Hepatocyte (in vitro differentiated cells): ENCODE data around the gene TOMM20L. TPM values are rescaled to one million over a fixed set of nuclear protein-coding genes. Genes with fewer than 3 reads are reported as not detected.
A peak's percentile ranks its signal among the peaks of the same experiment; 100 is the strongest.
"Not testable (repeated sequence)": the region's sequence is repeated elsewhere in the genome, so short reads cannot be mapped to it uniquely, and the experiment has no call there.

Source experiments
- DNase-seq: peaks from one replicate; pipeline ENCODE4 v3.0.0-alpha.2; 2016; ENCODE audit warnings: low spot score
- H2AFZ ChIP-seq: fragments of 200-600 bp; sonication (generic); 2 replicates; pipeline ENCODE4 v1.6.0; 2016; ENCODE audit warnings: antibody characterized with exemption, mild to moderate bottlenecking
- H3K27ac ChIP-seq: fragments of 200-600 bp; sonication (generic); 2 replicates; pipeline ENCODE4 v1.5.1; 2016; ENCODE audit warnings: mild to moderate bottlenecking
- H3K27me3 ChIP-seq: fragments of 200-600 bp; sonication (generic); 2 replicates; pipeline ENCODE4 v1.6.1; 2016
- H3K36me3 ChIP-seq: fragments of 200-600 bp; sonication (generic); replicated peaks from 2 replicates; pipeline ENCODE4 v1.5.1; 2016; ENCODE audit warnings: low read depth; ENCODE audit not compliant: insufficient read depth
- H3K4me1 ChIP-seq: fragments of 200-600 bp; sonication (generic); 2 replicates; pipeline ENCODE4 v1.5.1; 2016; ENCODE audit warnings: mild to moderate bottlenecking, moderate library complexity; ENCODE audit not compliant: insufficient read depth
- H3K4me2 ChIP-seq: fragments of 200-600 bp; sonication (generic); 2 replicates; pipeline ENCODE4 v1.6.0; 2016
- H3K4me3 ChIP-seq: fragments of 200-600 bp; sonication (generic); 2 replicates; pipeline ENCODE4 v1.5.1; 2016; ENCODE audit warnings: mild to moderate bottlenecking
- H3K79me2 ChIP-seq: fragments of 200-600 bp; sonication (generic); 2 replicates; pipeline ENCODE4 v1.6.0; 2017; ENCODE audit warnings: mild to moderate bottlenecking
- H3K9me2 ChIP-seq: fragments of 200-600 bp; sonication (generic); replicated peaks from 2 replicates; pipeline ENCODE4 v1.6.0; 2017; ENCODE audit warnings: mild to moderate bottlenecking; ENCODE audit not compliant: insufficient read depth
- H3K9me3 ChIP-seq: fragments of 200-600 bp; sonication (generic); 2 replicates; pipeline ENCODE4 v1.5.1; 2016; ENCODE audit warnings: low read depth, mild to moderate bottlenecking
- H4K20me1 ChIP-seq: fragments of 200-600 bp; sonication (generic); 2 replicates; pipeline ENCODE4 v1.6.0; 2016; ENCODE audit warnings: mild to moderate bottlenecking; ENCODE audit not compliant: insufficient read depth, poor library complexity, severe bottlenecking
- CTCF ChIP-seq: fragments of 200-600 bp; sonication (generic); IDR thresholded peaks from 2 replicates; pipeline ENCODE4 v1.5.1; 2016; ENCODE audit warnings: antibody characterized with exemption, mild to moderate bottlenecking; ENCODE audit not compliant: poor library complexity
- EZH2 ChIP-seq: fragments of 200-600 bp; sonication (generic); IDR thresholded peaks from 2 replicates; pipeline ENCODE4 v1.6.1; 2016; ENCODE audit warnings: antibody characterized with exemption, mild to moderate bottlenecking, borderline replicate concordance
- EZH2phosphoT487 ChIP-seq: fragments of 200-600 bp; sonication (generic); IDR thresholded peaks from one replicate; pipeline ENCODE4 v1.6.1; 2018; ENCODE audit warnings: antibody characterized with exemption, mild to moderate bottlenecking, low read depth, moderate library complexity; ENCODE audit not compliant: unreplicated experiment, severe bottlenecking
- WGBS: methylation state at CpG from one replicate; pipeline ENCODE4 v1.1.6; 2016; ENCODE audit warnings: low lambda C conversion rate; ENCODE audit errors: missing lambda C conversion rate; 5-methylcytosine and 5-hydroxymethylcytosine counted together
- polyA plus RNA-seq: library from polyadenylated mRNA; unstranded; fragments of >200 nt; fragmentation: Nextera tagmentation; extraction: Ambion mirVana; gene quantifications from 2 replicates; pipeline ENCODE4 v1.2.1, GENCODE V29; 2016
- total RNA-seq: library from RNA; depleted of rRNA; stranded (reverse); fragments of >200 nt; gene quantifications from 2 replicates; pipeline ENCODE4 v1.2.3, GENCODE V29; 2014

TOMM20L gene
- total and polyA plus RNA-seq, 2 experiments from 2014 or later = not detected

GRCh38 chr14:58415636-58416547, 20.2 kb downstream of the TOMM20L start:
- H3K79me2 ChIP-seq = peaks cover 25% of the 10 kb centered on the region
- H3K9me3 ChIP-seq = no peaks in the 10 kb centered on the region
- WGBS = 97% methylated on average over 10 of the region's 10 CpGs
- no peaks in the 10 kb centered on the region for H3K9me2 ChIP-seq
- no peaks in the 10 kb centered on the region for H3K4me1 ChIP-seq
- H3K36me3 ChIP-seq = no peaks in the 10 kb centered on the region
- H3K4me2 ChIP-seq = no peak overlapping the region
- no peak overlapping the region for H3K4me3 ChIP-seq
- no peak for TF ChIP-seq CTCF
- no peak for TF ChIP-seq EZH2phosphoT487
- no peak for DNase-seq
- no peaks in the 10 kb centered on the region for H4K20me1 ChIP-seq
- no peaks in the 10 kb centered on the region for H3K27me3 ChIP-seq
- no peak overlapping the region for H2AFZ ChIP-seq
- no peak overlapping the region for H3K27ac ChIP-seq

GRCh38 chr14:58416934-58417333, 21.2 kb downstream of the TOMM20L start:
- H3K4me1 ChIP-seq, DNase-seq, H3K9me2 ChIP-seq, H3K9me3 ChIP-seq, H2AFZ ChIP-seq, H4K20me1 ChIP-seq, H3K27ac ChIP-seq, H3K4me2 ChIP-seq, H3K27me3 ChIP-seq, H3K36me3 ChIP-seq, H3K4me3 ChIP-seq: not testable (repeated sequence)
- WGBS = 88% methylated on average over 1 of the region's 1 CpG
- peaks cover 25% of the 10 kb centered on the region for H3K79me2 ChIP-seq

GRCh38 chr14:58426670-58427280, 31.0 kb downstream of the TOMM20L start:
- Histone ChIP-seq H3K27me3 (no peaks in the 10 kb centered on the region), H3K4me1 (peaks cover 8% of the 10 kb centered on the region), H3K36me3 (no peaks in the 10 kb centered on the region), H3K4me3 (peak overlapping the region; percentile 77), H3K27ac (peak overlapping the region; percentile 97), H3K4me2 (peak overlapping the region; percentile 82), H2AFZ (peak overlapping the region; percentile 94), H4K20me1 (no peaks in the 10 kb centered on the region), H3K9me2 (no peaks in the 10 kb centered on the region), H3K9me3 (no peaks in the 10 kb centered on the region), H3K79me2 (peaks cover 37% of the 10 kb centered on the region)
- under 1% methylated on average over 35 of the region's 35 CpGs for WGBS
- TF ChIP-seq EZH2phosphoT487 = no peak
- TF ChIP-seq EZH2 = no peak
- no peak for TF ChIP-seq CTCF
- peak; percentile 75 for DNase-seq
